Heart right ventricle (tissue), 16 donors: ENCODE measurements around the gene AQP12B. TPM values are rescaled to one million over a fixed set of nuclear protein-coding genes. Genes with fewer than 3 reads are reported as not detected.

Source experiments
- ATAC-seq, 8 donors: fragments of 200-7000 bp; cut with Tn5 transposase; one replicate each; pipeline ENCODE4 v1.9.1; 2020; ENCODE audit warnings: mild to moderate bottlenecking in 8 of 8, moderate library complexity in 8 of 8, moderate number of reproducible peaks in 1 of 8
- DNase-seq, 2 donors: peaks; one replicate each; pipeline ENCODE4 v3.0.0-alpha.2; 2020
- H3K27ac ChIP-seq, 10 donors: fragments of 200-600 bp; sonication (generic) in 2 of 10; one replicate each; pipeline versions ENCODE4 v1.5.0 to v1.8.0; 2020 to 2022; ENCODE audit warnings: mild to moderate bottlenecking in 3 of 10
- H3K27me3 ChIP-seq, 7 donors: fragments of 200-600 bp; one replicate each; pipeline ENCODE4 v1.8.0; 2021 to 2022; ENCODE audit warnings: mild to moderate bottlenecking in 2 of 7
- H3K36me3 ChIP-seq, 9 donors: fragments of 200-600 bp; sonication (generic) in 1 of 9; one replicate each; pipeline versions ENCODE4 v1.5.0 to v1.8.0; 2020 to 2022; ENCODE audit warnings: mild to moderate bottlenecking in 2 of 9
- H3K4me1 ChIP-seq, 9 donors: fragments of 200-600 bp; sonication (generic) in 1 of 9; one replicate each; pipeline versions ENCODE4 v1.5.0 to v1.8.0; 2020 to 2022; ENCODE audit warnings: mild to moderate bottlenecking in 4 of 9
- H3K4me3 ChIP-seq, 10 donors: fragments of 200-600 bp; sonication (generic) in 2 of 10; one replicate each; pipeline versions ENCODE4 v1.5.0 to v1.8.0; 2020 to 2022; ENCODE audit warnings: mild to moderate bottlenecking in 7 of 10, moderate library complexity in 2 of 10
- H3K9me3 ChIP-seq, 11 donors: fragments of 200-600 bp in 10 of 11; sonication (generic) in 2 of 11; one replicate each; pipeline versions ENCODE4 v1.5.0 to v1.8.0; 2013 to 2022; ENCODE audit warnings: mild to moderate bottlenecking in 2 of 11, control low read depth in 1 of 11, moderate library complexity in 1 of 11
- WGBS, 2 donors: extraction: QIAGEN DNeasy Blood & Tissue Kit; methylation state at CpG; one replicate each; pipeline ENCODE4 v1.1.7; 2013; ENCODE audit warnings: inconsistent platforms in 1 of 2; 5-methylcytosine and 5-hydroxymethylcytosine counted together
- intact Hi-C, 10 donors: fragments of 100-400 bp; cut with DNase I; formaldehyde crosslinking; loops; one replicate each; pipeline versions ENCODE4 v1.11.1 to v1.14.2; 2022
- polyA plus RNA-seq, 2 donors: library from polyadenylated mRNA; stranded (reverse); fragments of 200-250 nt; gene quantifications; one replicate each; pipeline ENCODE4 v1.2.3, GENCODE V29; 2013
- total RNA-seq, 10 donors: library from RNA; stranded (reverse); fragmentation: NEBNext Ultra II Directional in 3 of 10; extraction: Animal tissue kit (Norgen Biotek cat#: 25700) in 3 of 10; gene quantifications; one replicate each; pipeline versions ENCODE4 v1.2.1 to v1.2.4, GENCODE V29; 2021 to 2023
- TF ChIP-seq, protein P1 (sequence below), 9 donors: fragments of 200-600 bp; sonication (generic) in 2 of 9; IDR thresholded peaks; one replicate each; pipeline versions ENCODE4 v1.5.0 to v1.8.0; 2021 to 2022; ENCODE audit warnings: antibody characterized with exemption in 9 of 9, mild to moderate bottlenecking in 5 of 9, moderate library complexity in 1 of 9
- donor health status: Arrhythmogenic right ventricular cardiomyopathy.
- donor health status: ischemic (EF 13 %, LVEDD 7.1; RV severe dilation, severe dysfunction).
- donor health status: healthy with polysubstance abuse.
- donor health status: DM: no; HTN: yes; CAD: no.
- donor health status: DM: no; HTN: no; CAD: no.
- donor health status: ischemic (EF 25% LVEDD 6.9; RV normal size, moderate dysfunction).
- donor health status: ischemic (EF 25% LVEDD 5.7; RV mildly dilated, moderate dysfunction).
- donor health status: healthy.
- donor health status: DM: yes; HTN: yes; CAD: no.
- donor health status: Ischemic cardiomyopathy.
- donor health status: ischemic (EF 35%, LVEDD 5.7; RV mildly dilated, moderate dysfunction).
- donor health status: nonischemic (EF 11% LVEDD 7.7; RV severe dilation, severe dysfunction).
- donor health status: DM: yes; HTN: yes; CAD: no.
- donor health status: PGD.
- donor health status: ischemic (EF 29% LVEDD 5.4; RV normal size, mild dysfunction).
- donor health status: nonischemic (EF 23%, LVEDD 6.1; RV moderate dilation, normal function).

Gene AQP12B
- total and polyA plus RNA-seq, 12 donors = 0.03 TPM; not detected in 11

DNA sequence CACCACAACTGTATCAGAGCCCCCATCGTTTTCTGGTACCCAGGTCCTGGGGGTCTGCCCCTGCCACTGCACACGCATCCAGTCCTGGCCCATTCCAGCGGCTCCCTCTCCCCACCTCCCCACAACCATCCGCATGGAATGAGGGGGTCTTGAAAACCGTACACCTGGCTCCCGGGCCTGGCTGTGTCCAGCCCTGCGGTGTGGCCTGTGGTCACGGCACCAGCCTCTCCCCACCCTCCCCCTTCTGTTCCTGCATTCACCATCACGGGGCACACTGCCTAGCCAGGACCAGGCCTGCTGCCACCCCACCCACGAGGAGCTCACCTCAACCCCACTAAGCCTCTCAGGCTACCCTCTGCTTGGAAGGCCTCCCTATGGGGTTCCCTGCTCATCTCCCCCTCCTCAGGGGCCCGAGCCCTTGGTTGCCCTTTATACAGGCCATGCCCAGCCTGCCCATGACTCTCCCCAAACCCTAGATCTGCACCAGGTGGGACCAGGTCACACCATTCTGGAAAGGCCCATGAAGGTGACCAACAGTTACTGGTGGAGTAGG lies 46.0 kb downstream of the AQP12B start:
- peaks cover 0 to 8% (median 0%) of the 10 kb centered on the region in 7 donors for H3K27me3 ChIP-seq
- TF ChIP-seq, protein P1, sequence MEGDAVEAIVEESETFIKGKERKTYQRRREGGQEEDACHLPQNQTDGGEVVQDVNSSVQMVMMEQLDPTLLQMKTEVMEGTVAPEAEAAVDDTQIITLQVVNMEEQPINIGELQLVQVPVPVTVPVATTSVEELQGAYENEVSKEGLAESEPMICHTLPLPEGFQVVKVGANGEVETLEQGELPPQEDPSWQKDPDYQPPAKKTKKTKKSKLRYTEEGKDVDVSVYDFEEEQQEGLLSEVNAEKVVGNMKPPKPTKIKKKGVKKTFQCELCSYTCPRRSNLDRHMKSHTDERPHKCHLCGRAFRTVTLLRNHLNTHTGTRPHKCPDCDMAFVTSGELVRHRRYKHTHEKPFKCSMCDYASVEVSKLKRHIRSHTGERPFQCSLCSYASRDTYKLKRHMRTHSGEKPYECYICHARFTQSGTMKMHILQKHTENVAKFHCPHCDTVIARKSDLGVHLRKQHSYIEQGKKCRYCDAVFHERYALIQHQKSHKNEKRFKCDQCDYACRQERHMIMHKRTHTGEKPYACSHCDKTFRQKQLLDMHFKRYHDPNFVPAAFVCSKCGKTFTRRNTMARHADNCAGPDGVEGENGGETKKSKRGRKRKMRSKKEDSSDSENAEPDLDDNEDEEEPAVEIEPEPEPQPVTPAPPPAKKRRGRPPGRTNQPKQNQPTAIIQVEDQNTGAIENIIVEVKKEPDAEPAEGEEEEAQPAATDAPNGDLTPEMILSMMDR (IDR thresholded peaks at IDR 0.05) = no peak
- H3K4me3 ChIP-seq = no peak overlapping the region
- ATAC-seq = peak in 1 of 8 donors; percentile 19
- intact Hi-C loops = no loop called here
- no peak overlapping the region for H3K27ac ChIP-seq
- no peaks in the 10 kb centered on the region for H3K4me1 ChIP-seq
- H3K36me3 ChIP-seq = no peaks in the 10 kb centered on the region
- 77 to 79% methylated on average over 11 of the region's 11 CpGs for WGBS, 2 donors
- peaks cover 0 to 12% (median 7%) of the 10 kb centered on the region in 11 donors for H3K9me3 ChIP-seq
- DNase-seq = no peak

DNA sequence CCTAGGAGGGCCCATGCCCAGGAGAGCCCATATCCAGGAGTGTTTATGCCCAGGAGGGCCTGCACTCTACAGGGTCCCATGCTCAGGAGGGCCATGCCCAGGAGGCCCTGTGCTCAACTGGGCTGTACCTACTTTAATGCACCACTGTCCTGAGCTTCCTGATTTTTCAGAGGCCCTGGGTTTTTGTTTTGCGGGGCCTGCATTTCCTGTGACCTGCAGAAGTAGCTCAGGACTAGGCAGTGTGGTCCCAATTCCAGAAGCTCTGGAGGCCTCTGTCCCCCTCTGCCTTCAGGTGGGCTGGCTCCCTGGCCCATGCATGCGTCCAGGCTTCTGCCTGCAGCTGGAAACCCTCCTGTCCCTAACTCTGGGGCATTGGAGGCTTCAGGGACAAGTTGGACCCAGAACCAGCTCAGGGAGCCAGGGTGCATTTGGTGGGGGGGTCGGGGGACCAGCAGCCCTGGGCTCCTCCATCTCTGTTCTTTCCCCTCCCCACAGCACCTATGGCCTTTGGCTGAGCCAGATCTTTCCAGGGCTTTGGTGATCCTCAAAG lies 46.6 kb downstream of the AQP12B start:
- DNase-seq (no peak), ATAC-seq (no peak)
- WGBS, 2 donors = 63 to 73% methylated on average over 3 of the region's 3 CpGs
- TF ChIP-seq, protein P1 (IDR thresholded peaks at IDR 0.05) = no peak
- H3K36me3 ChIP-seq = no peaks in the 10 kb centered on the region
- H3K27ac ChIP-seq = no peak overlapping the region
- H3K27me3 ChIP-seq = peaks cover 0 to 8% (median 0%) of the 10 kb centered on the region in 7 donors
- H3K4me1 ChIP-seq = no peaks in the 10 kb centered on the region
- H3K9me3 ChIP-seq = peaks cover 0 to 12% (median 7%) of the 10 kb centered on the region in 11 donors
- intact Hi-C loops = no loop called here
- H3K4me3 ChIP-seq = no peak overlapping the region

DNA sequence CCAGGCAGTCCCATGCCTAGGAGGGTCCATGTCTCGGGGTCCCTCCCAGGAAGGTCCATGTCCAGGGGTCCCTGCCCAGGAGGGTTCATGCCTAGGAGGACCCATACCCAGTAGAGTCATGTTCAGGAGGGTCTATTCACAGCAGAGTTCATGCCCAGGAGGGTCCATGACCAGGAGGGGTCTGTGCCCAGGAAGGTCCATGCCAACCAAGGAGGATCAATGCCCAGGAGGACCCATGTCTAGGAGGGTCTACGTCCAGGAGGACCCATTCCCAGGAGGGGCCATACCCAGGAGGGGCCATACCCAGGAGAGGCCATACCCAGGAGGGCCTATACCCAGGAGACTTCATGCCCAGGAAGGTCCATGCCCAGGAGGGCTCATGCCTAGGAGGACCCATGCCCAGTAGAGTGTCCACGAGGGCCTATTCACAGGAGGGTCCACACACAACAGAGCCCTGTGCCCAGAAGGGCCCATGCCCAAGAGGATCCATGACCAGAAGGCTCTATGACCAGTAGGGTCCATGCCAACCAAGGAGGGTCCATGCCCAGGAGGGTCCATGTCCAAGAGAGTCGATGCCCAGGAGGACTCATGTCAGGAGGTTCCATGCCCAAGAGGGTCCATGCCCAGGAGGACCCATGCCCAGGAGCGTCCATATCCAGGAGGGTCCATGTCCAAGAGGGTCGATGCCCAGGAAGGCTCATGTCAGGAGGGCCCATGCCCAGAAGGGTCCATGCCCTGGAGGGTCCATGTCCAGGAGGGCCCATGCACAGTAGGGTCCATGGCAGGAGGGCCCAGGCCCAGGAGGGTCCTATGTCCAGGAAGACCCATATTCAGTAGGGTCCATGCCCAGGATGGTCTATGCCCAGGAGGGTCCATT lies 47.3 kb downstream of the AQP12B start:
- intact Hi-C loops = no loop called here
- no peak overlapping the region for H3K27ac ChIP-seq
- H3K36me3 ChIP-seq = peaks cover 0 to 2% (median 0%) of the 10 kb centered on the region in 9 donors
- peaks cover 0 to 8% (median 0%) of the 10 kb centered on the region in 7 donors for H3K27me3 ChIP-seq
- no peaks in the 10 kb centered on the region for H3K4me1 ChIP-seq
- H3K4me3 ChIP-seq = no peak overlapping the region
- no peak for ATAC-seq
- peaks cover 0 to 12% (median 7%) of the 10 kb centered on the region in 11 donors for H3K9me3 ChIP-seq
- no peak for DNase-seq
- TF ChIP-seq, protein P1 (IDR thresholded peaks at IDR 0.05) = no peak
- WGBS, 2 donors = 75 to 80% methylated on average over 6 of the region's 6 CpGs

DNA sequence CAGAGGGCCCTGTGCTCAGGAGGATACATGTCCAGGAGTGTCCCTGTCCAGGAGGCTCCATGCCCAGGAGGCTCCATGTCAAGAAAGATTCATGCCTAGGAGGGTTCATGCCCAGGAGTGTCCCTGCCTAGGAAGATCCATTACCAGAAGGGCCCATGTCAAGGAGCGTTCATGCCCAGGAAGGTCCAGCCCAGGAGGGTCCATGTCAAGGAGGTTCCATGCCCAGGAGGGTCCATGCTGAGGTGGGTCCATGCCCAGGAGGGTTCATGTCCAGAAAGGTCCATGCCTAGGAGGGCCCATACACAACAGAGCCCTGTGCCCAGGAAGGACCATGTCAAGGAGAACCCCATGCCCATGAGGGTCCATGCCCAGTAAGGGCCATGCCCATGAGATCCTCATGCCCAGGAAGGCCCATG lies 50.4 kb downstream of the AQP12B start:
- peak in 1 of 8 donors; percentile 8 for ATAC-seq
- DNase-seq = no peak
- TF ChIP-seq, protein P1 (IDR thresholded peaks at IDR 0.05) = no peak

More for the DNA sequence above, 50.4 kb downstream of the AQP12B start:
- Histone ChIP-seq H3K27ac (no peak overlapping the region), H3K4me3 (no peak overlapping the region), H3K9me3 (peaks cover 0 to 12% (median 7%) of the 10 kb centered on the region in 11 donors), H3K4me1 (peaks cover 0 to 3% (median 0%) of the 10 kb centered on the region in 9 donors), H3K27me3 (peaks cover 0 to 5% (median 0%) of the 10 kb centered on the region in 7 donors), H3K36me3 (peaks cover 0 to 8% (median 0%) of the 10 kb centered on the region in 9 donors)
- WGBS, 2 donors = 97 to 100% methylated on average over 1 of the region's 1 CpG
- intact Hi-C loops = no loop called here
